Neural crest cell (in vitro differentiated cells): ENCODE measurements around the gene MEGF8. TPM values are rescaled to one million over a fixed set of nuclear protein-coding genes. Genes with fewer than 3 reads are reported as not detected.
A peak's percentile ranks its signal among the peaks of the same experiment; 100 is the strongest.

Experiments
- DNase-seq: peaks from one replicate; pipeline ENCODE4 v3.0.0; 2021; ENCODE audit warnings: low read depth, mixed read lengths, low spot score
- H3K27ac Mint-ChIP-seq: one replicate; pipeline ENCODE4 v1.8.0; 2021; ENCODE audit warnings: mild to moderate bottlenecking, mixed read lengths; ENCODE audit not compliant: unreplicated experiment
- H3K27me3 Mint-ChIP-seq: 2 replicates; pipeline ENCODE4 v1.8.0; 2021; ENCODE audit warnings: low read depth, mild to moderate bottlenecking, mixed read lengths
- H3K36me3 Mint-ChIP-seq: 2 replicates; pipeline ENCODE4 v1.8.0; 2021; ENCODE audit warnings: low read depth, mild to moderate bottlenecking, mixed read lengths
- H3K4me1 Mint-ChIP-seq: 2 replicates; pipeline ENCODE4 v1.8.0; 2021; ENCODE audit warnings: mixed read lengths
- H3K4me3 Mint-ChIP-seq: one replicate; pipeline ENCODE4 v1.8.0; 2021; ENCODE audit warnings: mild to moderate bottlenecking, mixed read lengths
- H3K9me3 Mint-ChIP-seq: 2 replicates; pipeline ENCODE4 v1.8.0; 2021; ENCODE audit warnings: mixed read lengths
- CTCF ChIP-seq: fragments of 200-600 bp; sonication (generic); conservative IDR thresholded peaks from 2 replicates; pipeline ENCODE4 v1.5.0; 2021; ENCODE audit warnings: antibody characterized with exemption, mild to moderate bottlenecking
- total RNA-seq: library from RNA; stranded (reverse); gene quantifications from 2 replicates; pipeline ENCODE4 v1.2.1, GENCODE V29; 2021

Gene MEGF8
- total RNA-seq, 1 donor from 2014 or later = 39.2 TPM

- no peaks in the 10 kb centered on the region for H3K27me3 Mint-ChIP-seq
- peaks cover 13% of the 10 kb centered on the region for H3K4me1 Mint-ChIP-seq
- TF ChIP-seq CTCF = no peak
- no peak overlapping the region for H3K4me3 Mint-ChIP-seq
- DNase-seq = no peak
- H3K27ac Mint-ChIP-seq = peak overlapping the region; percentile 94
- no peaks in the 10 kb centered on the region for H3K9me3 Mint-ChIP-seq
- H3K36me3 Mint-ChIP-seq = peaks cover 24% of the 10 kb centered on the region
Observed at GRCh38 chr19:42366673-42367072, 41.2 kb downstream of the MEGF8 start.

GRCh38 chr19:42367929-42368328 lies 42.5 kb downstream of the MEGF8 start:
- no peak for TF ChIP-seq CTCF
- H3K4me1 Mint-ChIP-seq = peaks cover 13% of the 10 kb centered on the region
- H3K27ac Mint-ChIP-seq = peak overlapping the region; percentile 37
- H3K36me3 Mint-ChIP-seq = peaks cover 24% of the 10 kb centered on the region
- no peaks in the 10 kb centered on the region for H3K27me3 Mint-ChIP-seq
- no peaks in the 10 kb centered on the region for H3K9me3 Mint-ChIP-seq
- DNase-seq = no peak
- H3K4me3 Mint-ChIP-seq = no peak overlapping the region

GRCh38 chr19:42368360-42368759 lies 42.9 kb downstream of the MEGF8 start:
- Mint-ChIP-seq H3K36me3 (peaks cover 21% of the 10 kb centered on the region), H3K9me3 (no peaks in the 10 kb centered on the region)

GRCh38 chr19:42368765-42369164 lies 43.3 kb downstream of the MEGF8 start:
- no peak for DNase-seq
- no peak for TF ChIP-seq CTCF
- H3K9me3 Mint-ChIP-seq = no peaks in the 10 kb centered on the region
- no peaks in the 10 kb centered on the region for H3K27me3 Mint-ChIP-seq
- peaks cover 18% of the 10 kb centered on the region for H3K36me3 Mint-ChIP-seq
- no peak overlapping the region for H3K27ac Mint-ChIP-seq
- H3K4me1 Mint-ChIP-seq = peaks cover 13% of the 10 kb centered on the region
- no peak overlapping the region for H3K4me3 Mint-ChIP-seq

More at GRCh38 chr19:42368360-42368759, 42.9 kb downstream of the MEGF8 start:
- no peak for DNase-seq
- peaks cover 13% of the 10 kb centered on the region for H3K4me1 Mint-ChIP-seq
- H3K4me3 Mint-ChIP-seq = no peak overlapping the region
- H3K27ac Mint-ChIP-seq = no peak overlapping the region
- no peak for TF ChIP-seq CTCF
- no peaks in the 10 kb centered on the region for H3K27me3 Mint-ChIP-seq

- no peak for DNase-seq
- Mint-ChIP-seq H3K9me3 (no peaks in the 10 kb centered on the region), H3K36me3 (peaks cover 13% of the 10 kb centered on the region), H3K27ac (peak overlapping the region; percentile 71), H3K4me3 (no peak overlapping the region), H3K4me1 (peaks cover 13% of the 10 kb centered on the region), H3K27me3 (no peaks in the 10 kb centered on the region)
- TF ChIP-seq CTCF = no peak
Observed at GRCh38 chr19:42369433-42370067, 44.1 kb downstream of the MEGF8 start.
